Colonic mucosa (tissue), 4 donors: Measurements from ENCODE around the gene HELZ2. TPM values are rescaled to one million over a fixed set of nuclear protein-coding genes. Genes with fewer than 3 reads are reported as not detected.

Source experiments
- DNase-seq: peaks from one replicate; pipeline ENCODE4 v3.0.0-alpha.2; 2020
- H3K27ac ChIP-seq: fragments of 200-600 bp; one replicate; pipeline ENCODE4 v1.8.0; 2021
- H3K27me3 ChIP-seq: fragments of 200-600 bp; one replicate; pipeline ENCODE4 v1.8.0; 2021
- H3K36me3 ChIP-seq: fragments of 200-600 bp; one replicate; pipeline ENCODE4 v1.8.0; 2021
- H3K4me1 ChIP-seq: fragments of 200-600 bp; one replicate; pipeline ENCODE4 v1.8.0; 2021; ENCODE audit warnings: mild to moderate bottlenecking
- H3K4me3 ChIP-seq: fragments of 200-600 bp; one replicate; pipeline ENCODE4 v1.8.0; 2021
- H3K9ac ChIP-seq, 2 donors: one replicate each; pipeline ENCODE4 v1.7.0; 2013; ENCODE audit warnings: control low read depth in 2 of 2, low read depth in 2 of 2, low read length in 2 of 2
- H3K9me3 ChIP-seq: fragments of 200-600 bp; one replicate; pipeline ENCODE4 v1.8.0; 2021
- intact Hi-C: fragments of 100-400 bp; cut with DNase I; formaldehyde crosslinking; loops from one replicate; pipeline ENCODE4 v1.14.1; 2022
- total RNA-seq, 2 donors: library from RNA; stranded (reverse); fragmentation: NEBNext Ultra II Directional in 1 of 2; extraction: Animal tissue kit (Norgen Biotek cat#: 25700) in 1 of 2; gene quantifications; one replicate each; pipeline ENCODE4 v1.2.1, GENCODE V29; 2021
- TF ChIP-seq, protein P1 (sequence below): fragments of 200-600 bp; IDR thresholded peaks from one replicate; pipeline ENCODE4 v1.8.0; 2022; ENCODE audit warnings: antibody characterized with exemption, mild to moderate bottlenecking
- donor health status: healthy.
- donor health status: DM: no; HTN: no; CAD: no.
- donor health status: DM: no; HTN: no; CAD: no.

The HELZ2 gene
- total RNA-seq, 2 donors from 2014 or later = 36.3 to 38.0 TPM

DNA sequence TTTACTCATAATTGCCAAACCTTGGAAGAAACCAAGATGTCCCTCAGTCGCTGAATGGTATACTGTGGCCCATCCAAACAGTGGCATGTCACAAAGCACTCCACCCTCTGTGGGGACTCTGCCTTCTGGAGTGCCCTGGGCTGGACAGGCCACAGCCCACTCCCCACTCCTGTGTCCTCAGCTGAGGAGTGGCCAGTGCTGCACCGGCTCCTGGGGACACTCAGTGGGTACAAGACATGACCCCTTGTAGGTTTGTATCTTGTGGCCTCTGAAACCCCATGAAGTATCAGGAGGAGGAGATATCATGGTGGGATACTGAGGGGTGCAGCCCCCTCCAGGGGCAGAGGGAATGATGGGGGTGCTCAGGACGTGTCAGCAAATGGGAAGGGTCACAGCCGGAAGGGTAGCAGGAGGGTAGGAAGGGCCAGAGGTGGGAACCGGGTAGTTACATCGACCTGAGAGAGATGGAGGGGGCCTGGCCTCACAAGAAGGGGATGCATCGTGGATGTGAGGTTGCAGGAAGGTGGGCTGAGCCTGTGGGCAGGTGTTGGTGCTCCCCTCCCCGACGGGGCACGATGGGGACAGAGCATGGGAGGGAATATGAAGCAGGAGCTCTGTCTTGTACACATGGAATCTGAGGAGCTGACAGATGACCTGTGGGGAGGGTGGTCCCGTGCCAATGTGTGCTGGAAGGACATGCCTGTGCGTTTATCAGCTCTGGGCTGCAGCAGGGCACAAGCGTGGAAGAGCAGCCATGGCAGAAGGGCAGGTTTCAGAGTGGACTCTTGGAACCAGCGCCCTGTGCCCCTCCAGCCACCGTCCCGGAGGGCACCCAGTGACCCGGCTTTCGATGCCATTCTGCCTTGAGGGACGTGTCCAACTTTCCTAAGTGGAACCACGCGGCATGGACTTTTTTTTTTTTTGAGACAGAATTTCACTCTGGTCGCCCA is 11.9 kb upstream of the HELZ2 start:
- H3K4me3 ChIP-seq = no peak overlapping the region
- no peak overlapping the region for H3K9ac ChIP-seq
- intact Hi-C loops = no loop called here
- no peaks in the 10 kb centered on the region for H3K4me1 ChIP-seq
- TF ChIP-seq, protein P1, sequence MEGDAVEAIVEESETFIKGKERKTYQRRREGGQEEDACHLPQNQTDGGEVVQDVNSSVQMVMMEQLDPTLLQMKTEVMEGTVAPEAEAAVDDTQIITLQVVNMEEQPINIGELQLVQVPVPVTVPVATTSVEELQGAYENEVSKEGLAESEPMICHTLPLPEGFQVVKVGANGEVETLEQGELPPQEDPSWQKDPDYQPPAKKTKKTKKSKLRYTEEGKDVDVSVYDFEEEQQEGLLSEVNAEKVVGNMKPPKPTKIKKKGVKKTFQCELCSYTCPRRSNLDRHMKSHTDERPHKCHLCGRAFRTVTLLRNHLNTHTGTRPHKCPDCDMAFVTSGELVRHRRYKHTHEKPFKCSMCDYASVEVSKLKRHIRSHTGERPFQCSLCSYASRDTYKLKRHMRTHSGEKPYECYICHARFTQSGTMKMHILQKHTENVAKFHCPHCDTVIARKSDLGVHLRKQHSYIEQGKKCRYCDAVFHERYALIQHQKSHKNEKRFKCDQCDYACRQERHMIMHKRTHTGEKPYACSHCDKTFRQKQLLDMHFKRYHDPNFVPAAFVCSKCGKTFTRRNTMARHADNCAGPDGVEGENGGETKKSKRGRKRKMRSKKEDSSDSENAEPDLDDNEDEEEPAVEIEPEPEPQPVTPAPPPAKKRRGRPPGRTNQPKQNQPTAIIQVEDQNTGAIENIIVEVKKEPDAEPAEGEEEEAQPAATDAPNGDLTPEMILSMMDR = no peak
- no peak overlapping the region for H3K27ac ChIP-seq
- H3K36me3 ChIP-seq = no peaks in the 10 kb centered on the region
- H3K9me3 ChIP-seq = no peaks in the 10 kb centered on the region
- H3K27me3 ChIP-seq = no peaks in the 10 kb centered on the region
- DNase-seq = no peak

DNA sequence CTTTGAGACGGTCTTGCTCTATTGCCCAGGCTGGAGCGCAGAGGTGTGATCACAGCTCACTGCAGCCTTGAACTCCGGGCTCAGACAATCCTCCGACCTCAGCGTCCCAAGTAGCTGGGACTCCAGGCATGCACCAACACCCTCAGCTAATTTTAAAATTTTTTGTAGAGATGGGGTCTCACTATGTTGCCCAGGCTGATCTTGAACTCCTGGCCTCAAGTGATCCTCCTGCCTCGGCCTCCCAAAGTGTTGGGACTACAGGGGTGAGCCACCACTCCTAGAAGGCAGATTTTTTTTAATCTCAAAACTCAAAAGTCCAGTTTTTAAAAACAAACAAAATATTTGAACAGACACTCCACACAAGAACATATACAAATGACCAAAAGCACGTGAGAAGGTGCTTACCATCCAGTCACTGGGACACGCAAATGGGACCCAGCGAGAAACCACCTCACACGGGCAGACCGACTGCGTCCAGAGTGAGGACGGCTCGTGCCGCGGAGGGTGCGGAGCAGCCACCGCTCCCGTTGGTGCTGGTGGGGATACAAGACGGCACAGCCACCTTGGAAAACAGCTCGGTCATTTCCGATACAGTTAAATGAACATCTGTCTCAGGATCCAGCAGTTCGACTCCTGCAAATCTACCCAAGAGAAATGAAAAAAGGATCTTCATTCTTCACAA is 8.5 kb upstream of the HELZ2 start:
- Histone ChIP-seq H3K9ac (no peak overlapping the region), H3K36me3 (no peaks in the 10 kb centered on the region), H3K4me1 (no peaks in the 10 kb centered on the region), H3K4me3 (no peak overlapping the region), H3K27me3 (no peaks in the 10 kb centered on the region), H3K27ac (no peak overlapping the region), H3K9me3 (no peaks in the 10 kb centered on the region)
- TF ChIP-seq, protein P1 = no peak
- no peak for DNase-seq
- intact Hi-C loops = no loop called here

GRCh38 chr20:63580796-63581461 is 6.9 kb upstream of the HELZ2 start:
- no peaks in the 10 kb centered on the region for H3K4me1 ChIP-seq
- H3K36me3 ChIP-seq = no peaks in the 10 kb centered on the region
- H3K27me3 ChIP-seq = no peaks in the 10 kb centered on the region
- H3K9me3 ChIP-seq = no peaks in the 10 kb centered on the region
- H3K27ac ChIP-seq = no peak overlapping the region
- no peak overlapping the region for H3K4me3 ChIP-seq
- intact Hi-C loops = no loop called here
- TF ChIP-seq, protein P1 = peak; percentile 12
- H3K9ac ChIP-seq = no peak overlapping the region
- DNase-seq = no peak

- Histone ChIP-seq H3K4me3 (no peak overlapping the region), H3K9ac (no peak overlapping the region), H3K4me1 (peaks cover 3% of the 10 kb centered on the region), H3K27me3 (no peaks in the 10 kb centered on the region), H3K36me3 (no peaks in the 10 kb centered on the region), H3K9me3 (no peaks in the 10 kb centered on the region), H3K27ac (no peak overlapping the region)
- TF ChIP-seq, protein P1 = no peak
- DNase-seq = no peak
- intact Hi-C loops = no loop called here
These were observed 5.1 kb upstream of the HELZ2 start for GRCh38 chr20:63579017-63579694.
